Caki2 (cell line): Measurements from ENCODE around the gene RFPL4AL1. TPM values are rescaled to one million over a fixed set of nuclear protein-coding genes. Genes with fewer than 3 reads are reported as not detected.
"Not testable (repeated sequence)": the region's sequence is repeated elsewhere in the genome, so short reads cannot be mapped to it uniquely, and the experiment has no call there.

Experiments
- DNase-seq: peaks from one replicate; pipeline ENCODE4 v3.0.0-alpha.2; 2015; ENCODE audit warnings: low read depth
- in situ Hi-C: cut with HindIII; loops from 2 replicates; pipeline ENCODE4 v1.10.0; 2016; ENCODE audit warnings: low sequenced_read_pairs, low pct_unique_long_range_greater_than_20kb, mixed read lengths
- total RNA-seq: library from RNA; depleted of rRNA; stranded (reverse); fragments of >200 nt; shearing (Covaris generic); gene quantifications from 2 replicates; pipeline ENCODE4 v1.2.3, GENCODE V29; 2014; ENCODE audit warnings: low replicate concordance; rRNA removed

RFPL4AL1 gene
- not detected in 2 replicates for total RNA-seq

- in situ Hi-C loops, DNase-seq: not testable (repeated sequence)
These were observed at the start of gene RFPL4AL1 for GRCh38 chr19:55768818-55769217. Gene RFPL4AL1, plus strand, starts transcription at chr19:55769118. Its CDS starts 2,687 bp downstream, at chr19:55771805.

- in situ Hi-C loops, result no loop called here
- DNase-seq, result no peak
These were observed 48.6 kb upstream of the RFPL4AL1 start for GRCh38 chr19:55720214-55720746.

- DNase-seq, result no peak
- in situ Hi-C loops, result no loop called here
These were observed 48.1 kb upstream of the RFPL4AL1 start for GRCh38 chr19:55720801-55721200.

- in situ Hi-C loops, result no loop called here
- no peak for DNase-seq
These were observed 45.4 kb upstream of the RFPL4AL1 start for GRCh38 chr19:55723491-55723890.

GRCh38 chr19:55730378-55730777 lies 38.5 kb upstream of the RFPL4AL1 start:
- DNase-seq, in situ Hi-C loops: not testable (repeated sequence)

GRCh38 chr19:55738302-55738701 lies 30.6 kb upstream of the RFPL4AL1 start, which contains the start of gene NLRP9:
Gene NLRP9, minus strand, starts transcription at chr19:55738402. Its CDS starts 28 bp downstream, at chr19:55738374.
- DNase-seq, result no peak
- in situ Hi-C loops, result no loop called here

GRCh38 chr19:55750715-55751114 lies 18.2 kb upstream of the RFPL4AL1 start:
- in situ Hi-C loops, result no loop called here
- no peak for DNase-seq

- no peak for DNase-seq
These were observed 15.5 kb upstream of the RFPL4AL1 start for GRCh38 chr19:55753401-55753800.

GRCh38 chr19:55756808-55757207 lies 12.1 kb upstream of the RFPL4AL1 start:
- DNase-seq, in situ Hi-C loops: not testable (repeated sequence)

More at GRCh38 chr19:55753401-55753800, 15.5 kb upstream of the RFPL4AL1 start:
- in situ Hi-C loops, result no loop called here

GRCh38 chr19:55758797-55759196 lies 10.1 kb upstream of the RFPL4AL1 start, which contains the start of gene RFPL4A:
Gene RFPL4A, plus strand, starts transcription at chr19:55759097. Its CDS starts 2,704 bp downstream, at chr19:55761801.
- DNase-seq, in situ Hi-C loops: not testable (repeated sequence)

GRCh38 chr19:55766466-55766865 lies 2.5 kb upstream of the RFPL4AL1 start:
- DNase-seq, result no peak
- in situ Hi-C loops, result no loop called here

- in situ Hi-C loops, DNase-seq: not testable (repeated sequence)
These were observed 714 bp downstream of the RFPL4AL1 start for GRCh38 chr19:55769632-55770031.

GRCh38 chr19:55777528-55777927 lies 8.6 kb downstream of the RFPL4AL1 start:
- no peak for DNase-seq
- in situ Hi-C loops, result no loop called here

- DNase-seq, result no peak
- in situ Hi-C loops, result no loop called here
These were observed 9.4 kb downstream of the RFPL4AL1 start for GRCh38 chr19:55778331-55778730.

- in situ Hi-C loops, result no loop called here
- no peak for DNase-seq
These were observed 12.2 kb downstream of the RFPL4AL1 start for GRCh38 chr19:55781112-55781511.

- in situ Hi-C loops, result no loop called here
- DNase-seq, result no peak
These were observed 26.1 kb downstream of the RFPL4AL1 start for GRCh38 chr19:55795021-55795420.

- no peak for DNase-seq
- in situ Hi-C loops, result no loop called here
These were observed 32.5 kb downstream of the RFPL4AL1 start for GRCh38 chr19:55801416-55801815.

- in situ Hi-C loops, result no loop called here
- no peak for DNase-seq
These were observed 33.4 kb downstream of the RFPL4AL1 start for GRCh38 chr19:55802281-55802680.

GRCh38 chr19:55809381-55810058 lies 40.6 kb downstream of the RFPL4AL1 start:
- in situ Hi-C loops, result no loop called here
- peak; percentile 59 for DNase-seq

- no peak for DNase-seq
- in situ Hi-C loops, result no loop called here
These were observed 42.4 kb downstream of the RFPL4AL1 start for GRCh38 chr19:55811340-55811739.
